ENCODE measurements around the gene IL6ST.
"Not testable (repeated sequence)": the region's sequence is repeated elsewhere in the genome, so short reads cannot be mapped to it uniquely, and the experiment has no call there.

Gene IL6ST

DNA sequence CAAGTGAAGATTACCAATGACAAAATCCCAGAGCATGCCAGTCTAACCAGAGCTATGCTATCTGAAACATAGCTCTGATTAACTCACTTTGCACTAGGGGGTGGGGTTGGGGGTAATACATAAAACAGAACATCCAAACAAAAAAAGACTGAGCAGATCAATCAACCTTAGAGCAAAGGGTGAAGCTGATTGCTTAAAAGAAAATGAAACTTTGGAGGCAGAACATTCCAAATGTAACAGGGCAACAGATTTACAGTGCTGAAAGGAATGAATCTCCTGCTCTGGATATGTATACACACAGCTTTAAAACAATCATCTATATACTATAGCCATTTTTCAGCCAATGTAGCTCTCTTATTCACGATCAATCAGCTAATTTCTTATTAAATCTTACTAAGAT is 4.9 kb downstream of the IL6ST start:
- Histone ChIP-seq H3F3A (ENCODE audit: low read depth) (no peaks in the 10 kb centered on the region), H3K4me3 (ENCODE audit: low read length, poor library complexity, severe bottlenecking) (no peak overlapping the region), H3K79me2 (ENCODE audit: insufficient read depth, low read length) (0 out of 2 replicates have a peak, but pooled peaks cover 7% of the 10 kb centered on the region), H3K4me1 (ENCODE audit: insufficient read depth, low read length, poor library complexity, severe bottlenecking) (peaks cover 28% of the 10 kb centered on the region), H4K20me1 (ENCODE audit: insufficient read depth, low read length, poor library complexity, severe bottlenecking) (peaks cover 4% of the 10 kb centered on the region), H2AFZ (ENCODE audit: low read length) (no peak overlapping the region), H3K36me3 (ENCODE audit: insufficient read depth, low read length) (no peaks in the 10 kb centered on the region), H3K4me2 (ENCODE audit: low read depth, low read length, poor library complexity, severe bottlenecking) (peak overlapping the region; percentile 31), H3K9ac (ENCODE audit: low read depth, low read length, poor library complexity, severe bottlenecking) (no peak overlapping the region), H3K9me2 (replicated peaks; ENCODE audit: low read depth, low read length) (no peaks in the 10 kb centered on the region), H3K27me3 (ENCODE audit: insufficient read depth, low read length, poor library complexity, severe bottlenecking) (no peaks in the 10 kb centered on the region), H3K9me3 (ENCODE audit: insufficient read depth, low read depth, low read length) (no peaks in the 10 kb centered on the region)
- TF ChIP-seq, protein P1, sequence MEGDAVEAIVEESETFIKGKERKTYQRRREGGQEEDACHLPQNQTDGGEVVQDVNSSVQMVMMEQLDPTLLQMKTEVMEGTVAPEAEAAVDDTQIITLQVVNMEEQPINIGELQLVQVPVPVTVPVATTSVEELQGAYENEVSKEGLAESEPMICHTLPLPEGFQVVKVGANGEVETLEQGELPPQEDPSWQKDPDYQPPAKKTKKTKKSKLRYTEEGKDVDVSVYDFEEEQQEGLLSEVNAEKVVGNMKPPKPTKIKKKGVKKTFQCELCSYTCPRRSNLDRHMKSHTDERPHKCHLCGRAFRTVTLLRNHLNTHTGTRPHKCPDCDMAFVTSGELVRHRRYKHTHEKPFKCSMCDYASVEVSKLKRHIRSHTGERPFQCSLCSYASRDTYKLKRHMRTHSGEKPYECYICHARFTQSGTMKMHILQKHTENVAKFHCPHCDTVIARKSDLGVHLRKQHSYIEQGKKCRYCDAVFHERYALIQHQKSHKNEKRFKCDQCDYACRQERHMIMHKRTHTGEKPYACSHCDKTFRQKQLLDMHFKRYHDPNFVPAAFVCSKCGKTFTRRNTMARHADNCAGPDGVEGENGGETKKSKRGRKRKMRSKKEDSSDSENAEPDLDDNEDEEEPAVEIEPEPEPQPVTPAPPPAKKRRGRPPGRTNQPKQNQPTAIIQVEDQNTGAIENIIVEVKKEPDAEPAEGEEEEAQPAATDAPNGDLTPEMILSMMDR (conservative IDR thresholded peaks at IDR 0.05; ENCODE audit: low read length), result no peak
- TF ChIP-seq EZH2phosphoT487 (IDR thresholded peaks at IDR 0.05; ENCODE audit: borderline replicate concordance), result no peak

DNA sequence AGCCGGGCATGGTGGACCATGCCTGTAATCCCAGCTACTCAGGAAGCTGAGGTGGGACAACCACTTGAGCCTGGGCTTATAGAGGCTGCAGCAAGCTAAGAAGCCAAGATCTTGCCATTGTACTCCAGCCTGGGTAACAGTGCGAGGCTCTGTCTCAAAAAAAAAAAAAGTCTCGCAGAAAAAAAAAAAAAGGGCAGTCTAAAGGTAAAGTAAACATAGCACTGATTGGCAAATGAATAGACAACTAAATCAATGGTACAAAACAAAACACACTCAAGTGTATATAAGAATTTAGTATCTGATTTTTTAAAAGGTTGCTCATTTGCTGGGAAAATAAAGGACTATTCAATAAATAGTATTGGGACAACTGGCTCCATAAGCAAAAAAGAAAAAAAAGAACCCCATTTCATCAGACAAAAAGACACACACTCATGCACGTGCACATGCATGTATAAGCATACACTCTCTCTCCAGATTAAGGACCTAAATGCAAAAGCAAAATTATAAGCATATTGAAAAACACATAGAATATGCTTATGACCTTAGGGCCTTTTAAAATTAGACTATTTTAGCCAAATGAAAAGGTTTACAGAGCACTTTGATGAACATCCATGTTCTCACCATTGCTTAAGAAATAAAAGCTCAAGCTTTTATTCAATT is 5.7 kb downstream of the IL6ST start:
- Histone ChIP-seq H4K20me1 (ENCODE audit: insufficient read depth, low read length, poor library complexity, severe bottlenecking) (peaks cover 4% of the 10 kb centered on the region), H3K9me3 (ENCODE audit: insufficient read depth, low read depth, low read length) (no peaks in the 10 kb centered on the region), H3K27me3 (ENCODE audit: insufficient read depth, low read length, poor library complexity, severe bottlenecking) (no peaks in the 10 kb centered on the region), H3K79me2 (ENCODE audit: insufficient read depth, low read length) (0 out of 2 replicates have a peak, but pooled peaks cover 3% of the 10 kb centered on the region), H3K4me2 (ENCODE audit: low read depth, low read length, poor library complexity, severe bottlenecking) (peak overlapping the region; percentile 31), H3K4me1 (ENCODE audit: insufficient read depth, low read length, poor library complexity, severe bottlenecking) (peaks cover 26% of the 10 kb centered on the region), H3K4me3 (ENCODE audit: low read length, poor library complexity, severe bottlenecking) (no peak overlapping the region), H3F3A (ENCODE audit: low read depth) (no peaks in the 10 kb centered on the region), H2AFZ (ENCODE audit: low read length) (no peak overlapping the region), H3K9ac (ENCODE audit: low read depth, low read length, poor library complexity, severe bottlenecking) (no peak overlapping the region), H3K36me3 (ENCODE audit: insufficient read depth, low read length) (no peaks in the 10 kb centered on the region), H3K9me2 (replicated peaks; ENCODE audit: low read depth, low read length) (no peaks in the 10 kb centered on the region)
- TF ChIP-seq, protein P1 (conservative IDR thresholded peaks at IDR 0.05; ENCODE audit: low read length), result no peak
- no peak for TF ChIP-seq EZH2phosphoT487 (IDR thresholded peaks at IDR 0.05; ENCODE audit: borderline replicate concordance)

DNA sequence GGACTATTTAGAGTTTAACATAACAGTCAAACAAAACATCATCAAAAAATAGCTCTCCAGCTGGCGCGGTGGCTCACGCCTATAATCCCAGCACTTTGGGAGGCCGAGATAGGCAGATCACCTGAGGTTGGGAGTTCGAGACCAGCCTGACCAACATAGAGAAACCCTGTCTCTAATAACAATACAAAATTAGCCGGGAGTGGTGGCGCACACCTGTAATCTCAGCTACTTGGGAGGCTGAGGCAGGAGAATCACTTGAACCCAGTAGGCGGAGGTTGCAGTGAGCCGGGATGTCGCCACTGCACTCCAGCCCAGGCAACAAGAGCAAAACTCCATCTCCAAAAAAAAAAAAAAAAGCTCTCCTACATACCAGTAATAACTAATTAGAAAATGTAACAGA is 6.3 kb downstream of the IL6ST start:
- H3K4me3 ChIP-seq (ENCODE audit: low read length, poor library complexity, severe bottlenecking); H3K27me3 ChIP-seq (ENCODE audit: insufficient read depth, low read length, poor library complexity, severe bottlenecking); H3K9me3 ChIP-seq (ENCODE audit: insufficient read depth, low read depth, low read length); H4K20me1 ChIP-seq (ENCODE audit: insufficient read depth, low read length, poor library complexity, severe bottlenecking); H2AFZ ChIP-seq (ENCODE audit: low read length); H3K79me2 ChIP-seq (ENCODE audit: insufficient read depth, low read length); H3K36me3 ChIP-seq (ENCODE audit: insufficient read depth, low read length); H3K9ac ChIP-seq (ENCODE audit: low read depth, low read length, poor library complexity, severe bottlenecking); H3K4me2 ChIP-seq (ENCODE audit: low read depth, low read length, poor library complexity, severe bottlenecking); H3K9me2 ChIP-seq (replicated peaks; ENCODE audit: low read depth, low read length); H3F3A ChIP-seq (ENCODE audit: low read depth): not testable (repeated sequence)
- peaks cover 19% of the 10 kb centered on the region for H3K4me1 ChIP-seq (ENCODE audit: insufficient read depth, low read length, poor library complexity, severe bottlenecking)

DNA sequence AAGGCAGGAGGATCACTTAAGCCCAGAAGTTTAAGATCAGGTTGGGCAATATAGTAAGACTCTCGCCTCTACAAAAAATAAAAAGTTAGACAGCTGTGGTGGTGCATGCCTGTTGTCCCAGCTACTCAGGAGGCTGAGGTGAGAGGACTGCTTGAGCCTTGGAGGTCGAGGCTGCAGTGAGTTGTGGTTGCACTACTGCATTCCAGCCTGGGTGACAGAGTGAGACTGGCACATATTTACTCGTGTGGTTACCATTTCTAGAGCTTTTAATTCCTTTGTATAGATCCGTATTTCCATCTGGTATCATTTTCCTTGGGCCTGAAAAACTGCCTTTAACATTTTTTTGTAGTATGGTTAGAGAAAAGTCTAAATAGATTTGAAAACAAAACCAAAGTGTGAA is 7.8 kb downstream of the IL6ST start:
- no peak for TF ChIP-seq EZH2phosphoT487 (IDR thresholded peaks at IDR 0.05; ENCODE audit: borderline replicate concordance)
- H3K4me1 ChIP-seq (ENCODE audit: insufficient read depth, low read length, poor library complexity, severe bottlenecking), result peaks cover 4% of the 10 kb centered on the region
- H3K9me3 ChIP-seq (ENCODE audit: insufficient read depth, low read depth, low read length), result no peaks in the 10 kb centered on the region
- no peaks in the 10 kb centered on the region for H4K20me1 ChIP-seq (ENCODE audit: insufficient read depth, low read length, poor library complexity, severe bottlenecking)
- no peaks in the 10 kb centered on the region for H3F3A ChIP-seq (ENCODE audit: low read depth)
- H3K36me3 ChIP-seq (ENCODE audit: insufficient read depth, low read length), result no peaks in the 10 kb centered on the region
- no peak overlapping the region for H3K4me3 ChIP-seq (ENCODE audit: low read length, poor library complexity, severe bottlenecking)
- H3K27me3 ChIP-seq (ENCODE audit: insufficient read depth, low read length, poor library complexity, severe bottlenecking), result no peaks in the 10 kb centered on the region
- no peaks in the 10 kb centered on the region for H3K9me2 ChIP-seq (replicated peaks; ENCODE audit: low read depth, low read length)
- no peaks in the 10 kb centered on the region for H3K79me2 ChIP-seq (ENCODE audit: insufficient read depth, low read length)
- no peak overlapping the region for H3K9ac ChIP-seq (ENCODE audit: low read depth, low read length, poor library complexity, severe bottlenecking)
- no peak overlapping the region for H3K4me2 ChIP-seq (ENCODE audit: low read depth, low read length, poor library complexity, severe bottlenecking)
- H2AFZ ChIP-seq (ENCODE audit: low read length), result no peak overlapping the region

All from Loucy (cell line).